Type B pancreatic cell (in vitro differentiated cells): ENCODE results near the gene C1R. TPM values are rescaled to one million over a fixed set of nuclear protein-coding genes. Genes with fewer than 3 reads are reported as not detected.

ENCODE experiments used
- DNase-seq: peaks from one replicate; pipeline ENCODE4 v3.0.0; 2021; ENCODE audit warnings: mixed read lengths; ENCODE audit not compliant: unreplicated experiment; ENCODE audit errors: extremely low spot score
- H3K27ac Mint-ChIP-seq: 2 replicates; pipeline ENCODE4 v1.8.0; 2021; ENCODE audit warnings: mild to moderate bottlenecking, mixed read lengths
- H3K27me3 Mint-ChIP-seq: 2 replicates; pipeline ENCODE4 v1.8.0; 2021; ENCODE audit warnings: mixed read lengths
- H3K36me3 Mint-ChIP-seq: 2 replicates; pipeline ENCODE4 v1.8.0; 2021; ENCODE audit warnings: mixed read lengths
- H3K4me1 Mint-ChIP-seq: one replicate; pipeline ENCODE4 v1.8.0; 2021; ENCODE audit warnings: mixed read lengths; ENCODE audit not compliant: unreplicated experiment
- H3K4me3 Mint-ChIP-seq: 2 replicates; pipeline ENCODE4 v1.8.0; 2021; ENCODE audit warnings: mild to moderate bottlenecking, mixed read lengths
- H3K9me3 Mint-ChIP-seq: 2 replicates; pipeline ENCODE4 v1.8.0; 2021; ENCODE audit warnings: mixed read lengths
- CTCF ChIP-seq: fragments of 200-600 bp; sonication (generic); conservative IDR thresholded peaks from 2 replicates; pipeline ENCODE4 v1.5.0; 2021; ENCODE audit warnings: antibody characterized with exemption, mild to moderate bottlenecking
- total RNA-seq: library from RNA; stranded (reverse); gene quantifications from 2 replicates; pipeline ENCODE4 v1.2.1, GENCODE V29; 2021; ENCODE audit warnings: low replicate concordance

C1R gene
- total RNA-seq, 1 donor from 2014 or later, result 6.5 TPM

DNA sequence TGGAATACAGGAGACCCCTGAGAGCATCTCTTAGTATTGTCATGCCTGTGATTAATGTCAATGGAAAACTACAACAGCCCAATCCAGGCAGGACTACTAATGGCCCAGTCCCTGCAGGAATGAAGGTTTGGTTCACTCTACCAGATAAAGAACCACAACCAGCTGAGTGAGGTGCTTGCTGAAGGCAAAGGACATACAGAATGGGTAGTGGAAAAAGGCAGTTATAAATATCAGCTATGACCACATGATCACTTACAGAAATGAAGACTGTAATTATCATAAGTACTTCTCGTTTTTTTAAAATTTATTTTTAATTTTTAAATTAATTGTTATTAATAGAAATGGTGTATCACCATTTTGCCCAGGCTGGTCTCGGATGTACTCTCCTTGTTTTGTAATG lies 56.8 kb downstream of the C1R start:
- no peak overlapping the region for H3K27ac Mint-ChIP-seq
- no peaks in the 10 kb centered on the region for H3K9me3 Mint-ChIP-seq
- no peaks in the 10 kb centered on the region for H3K4me1 Mint-ChIP-seq
- no peak for TF ChIP-seq CTCF
- no peak for DNase-seq
- no peaks in the 10 kb centered on the region for H3K36me3 Mint-ChIP-seq
- no peak overlapping the region for H3K4me3 Mint-ChIP-seq
- H3K27me3 Mint-ChIP-seq, result peaks cover 3% of the 10 kb centered on the region

GRCh38 chr12:7034464-7034863 lies 57.8 kb downstream of the C1R start:
- TF ChIP-seq CTCF, result no peak
- no peaks in the 10 kb centered on the region for H3K4me1 Mint-ChIP-seq
- peaks cover 3% of the 10 kb centered on the region for H3K27me3 Mint-ChIP-seq
- no peak overlapping the region for H3K27ac Mint-ChIP-seq
- H3K4me3 Mint-ChIP-seq, result no peak overlapping the region
- H3K9me3 Mint-ChIP-seq, result no peaks in the 10 kb centered on the region
- DNase-seq, result no peak
- no peaks in the 10 kb centered on the region for H3K36me3 Mint-ChIP-seq

- TF ChIP-seq CTCF, result no peak
- Mint-ChIP-seq H3K9me3 (no peaks in the 10 kb centered on the region), H3K36me3 (no peaks in the 10 kb centered on the region), H3K4me1 (no peaks in the 10 kb centered on the region), H3K27me3 (peaks cover 3% of the 10 kb centered on the region), H3K27ac (no peak overlapping the region), H3K4me3 (no peak overlapping the region)
- no peak for DNase-seq
Measured at GRCh38 chr12:7032990-7033389, 59.3 kb downstream of the C1R start.

DNA sequence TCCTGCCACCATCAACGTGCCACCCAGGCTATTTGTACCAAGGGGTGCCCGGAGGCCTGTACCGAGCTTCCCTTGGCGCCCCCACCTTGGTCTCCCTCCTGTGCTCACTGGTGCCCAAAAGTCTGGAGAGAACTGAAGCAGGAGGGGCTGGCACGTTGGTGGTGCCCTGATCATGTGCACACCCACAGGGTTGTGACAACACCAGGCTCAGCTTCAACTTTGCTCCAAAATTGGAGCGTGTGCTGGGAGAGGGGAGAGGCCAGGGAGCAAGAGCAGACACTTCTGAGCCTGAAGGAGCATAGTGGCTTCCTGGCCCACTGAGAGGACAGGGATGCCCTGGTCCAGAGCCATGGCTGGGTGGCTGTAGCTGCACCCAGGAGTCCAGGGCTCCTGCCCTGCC lies 60.9 kb downstream of the C1R start:
- no peaks in the 10 kb centered on the region for H3K9me3 Mint-ChIP-seq

More for the DNA sequence above, 60.9 kb downstream of the C1R start:
- peaks cover 3% of the 10 kb centered on the region for H3K27me3 Mint-ChIP-seq
- DNase-seq, result no peak
- no peaks in the 10 kb centered on the region for H3K36me3 Mint-ChIP-seq
- no peak overlapping the region for H3K27ac Mint-ChIP-seq
- H3K4me1 Mint-ChIP-seq, result no peaks in the 10 kb centered on the region
- no peak overlapping the region for H3K4me3 Mint-ChIP-seq
- TF ChIP-seq CTCF, result no peak

Other genes with a start within 250 kb of the C1R start
- gene CDCA3, start 241.2 kb downstream of the C1R start, total RNA-seq, result 31.7 and 33.5 TPM in 2 replicates
- gene USP5, start 240.3 kb downstream of the C1R start, total RNA-seq, result 121 and 198 TPM in 2 replicates
- 565 and 954 TPM in 2 replicates for gene TPI1, start 224.9 kb downstream of the C1R start, total RNA-seq
- 6.5 and 13.9 TPM in 2 replicates for gene SPSB2, start 219.1 kb downstream of the C1R start, total RNA-seq
- 10.1 and 20.0 TPM in 2 replicates for gene LRRC23, start 187.6 kb downstream of the C1R start, total RNA-seq
- gene ENO2, start 177.9 kb downstream of the C1R start, total RNA-seq, result 32.2 and 33.1 TPM in 2 replicates
- 131 and 139 TPM in 2 replicates for gene ATN1, start 164.5 kb downstream of the C1R start, total RNA-seq
- gene RNU7-1, start 148.6 kb downstream of the C1R start, total RNA-seq, result not detected in 2 replicates
- 220 and 275 TPM in 2 replicates for gene C12orf57, start 148.4 kb downstream of the C1R start, total RNA-seq
- 15.6 and 61.0 TPM in 2 replicates for gene PTPN6, start 141.1 kb downstream of the C1R start, total RNA-seq
- 252 and 377 TPM in 2 replicates for gene PHB2, start 121.8 kb downstream of the C1R start, total RNA-seq
- 46.5 and 108 TPM in 2 replicates for gene EMG1, start 121.5 kb downstream of the C1R start, total RNA-seq
- gene LPCAT3, start 74.0 kb downstream of the C1R start, total RNA-seq, result 34.4 and 79.0 TPM in 2 replicates
- 2.7 and 3.1 TPM in 2 replicates for gene C1S, start 31.7 kb downstream of the C1R start, total RNA-seq
- 32.4 and 58.0 TPM in 2 replicates for gene C1RL, start 16.8 kb upstream of the C1R start, total RNA-seq
- gene RBP5, start 36.4 kb upstream of the C1R start, total RNA-seq, result 1.0 and 1.2 TPM in 2 replicates
- gene CLSTN3, start 37.9 kb upstream of the C1R start, total RNA-seq, result 51.6 and 80.7 TPM in 2 replicates
- gene PEX5, start 97.2 kb upstream of the C1R start, total RNA-seq, result 50.2 and 71.8 TPM in 2 replicates
- not detected in 2 replicates for gene ACSM4, start 211.6 kb upstream of the C1R start, total RNA-seq